HEK293 (cell line): ENCODE results near the gene DIRAS1.

Source experiments
- BCL11A ChIP-seq: fragments of 450-650 bp; formaldehyde crosslinking; IDR thresholded peaks from 2 replicates; pipeline ENCODE4 v1.5.1; 2016; ENCODE audit warnings: low read depth, missing biosample characterization, missing genetic modification characterization
- CTCF ChIP-seq: fragments of 450-650 bp; formaldehyde crosslinking; IDR thresholded peaks from 2 replicates; pipeline ENCODE4 v1.5.1; 2016; ENCODE audit warnings: missing biosample characterization, missing genetic modification characterization
- MZF1 ChIP-seq: fragments of 450-650 bp; formaldehyde crosslinking; IDR thresholded peaks from 2 replicates; pipeline ENCODE4 v1.5.1; 2017; ENCODE audit warnings: missing biosample characterization, missing genetic modification characterization, borderline replicate concordance
- TRIM28 ChIP-seq: IDR thresholded peaks from 2 replicates; pipeline ENCODE4 v1.6.1; 2011; ENCODE audit warnings: low read length, control low read depth, borderline replicate concordance
- ZNF155 ChIP-seq: fragments of 450-650 bp; formaldehyde crosslinking; IDR thresholded peaks from 2 replicates; pipeline ENCODE4 v1.5.1; 2016; ENCODE audit warnings: missing biosample characterization, missing genetic modification characterization
- ZNF174 ChIP-seq: fragments of 450-650 bp; formaldehyde crosslinking; IDR thresholded peaks from 2 replicates; pipeline ENCODE4 v1.5.0; 2017; ENCODE audit warnings: missing biosample characterization, mild to moderate bottlenecking, missing genetic modification characterization
- ZNF18 ChIP-seq: fragments of 450-650 bp; formaldehyde crosslinking; IDR thresholded peaks from 2 replicates; pipeline ENCODE4 v1.5.1; 2016; ENCODE audit warnings: missing biosample characterization, missing genetic modification characterization
- ZNF274 ChIP-seq, 2 experiments: fragments of 200-500 bp in 1 of 2; fragments of 450-650 bp in 1 of 2; sonication (Bioruptor generic) in 1 of 2; formaldehyde crosslinking in 1 of 2; IDR thresholded peaks; 2 replicates each; pipeline versions ENCODE4 v1.5.1 to v1.6.1; 2014 to 2016; ENCODE audit warnings: borderline replicate concordance in 1 of 2, inconsistent platforms in 1 of 2, low read length in 1 of 2, missing biosample characterization in 1 of 2, missing genetic modification characterization in 1 of 2
- ZNF394 ChIP-seq: fragments of 450-650 bp; formaldehyde crosslinking; IDR thresholded peaks from 2 replicates; pipeline ENCODE4 v1.5.1; 2016; ENCODE audit warnings: missing biosample characterization, missing genetic modification characterization, mild to moderate bottlenecking, moderate library complexity, borderline replicate concordance
- ZNF433 ChIP-seq: fragments of 450-650 bp; formaldehyde crosslinking; IDR thresholded peaks from 2 replicates; pipeline ENCODE4 v1.5.1; 2016; ENCODE audit warnings: missing biosample characterization, missing genetic modification characterization, low read depth
- ZNF626 ChIP-seq: fragments of 450-650 bp; sonication (Bioruptor Pico); formaldehyde crosslinking; IDR thresholded peaks from 2 replicates; pipeline ENCODE4 v1.5.1; 2018; ENCODE audit warnings: missing biosample characterization, missing genetic modification characterization, inconsistent platforms
- ZNF629 ChIP-seq: fragments of 450-650 bp; formaldehyde crosslinking; IDR thresholded peaks from 2 replicates; pipeline ENCODE4 v1.5.1; 2017; ENCODE audit warnings: missing biosample characterization, missing genetic modification characterization
- ZNF837 ChIP-seq: fragments of 450-650 bp; formaldehyde crosslinking; IDR thresholded peaks from 2 replicates; pipeline ENCODE4 v1.5.1; 2016; ENCODE audit warnings: missing biosample characterization, missing genetic modification characterization

GRCh38 chr19:2770055-2771013, 49.2 kb upstream of the DIRAS1 start:
- no peak for TF ChIP-seq CTCF
- no peak for TF ChIP-seq ZNF433
- TF ChIP-seq TRIM28: no peak
- no peak for TF ChIP-seq ZNF274 (IDR thresholded peaks at IDR 0.05; ENCODE audit: low read length)
- no peak for TF ChIP-seq ZNF274 (tag by site-specific recombination; IDR thresholded peaks at IDR 0.05; ENCODE audit: borderline replicate concordance)
- TF ChIP-seq BCL11A (tag by site-specific recombination): no peak
- TF ChIP-seq ZNF394 (tag by site-specific recombination): no peak
- no peak for TF ChIP-seq ZNF837 (tag by site-specific recombination)
- TF ChIP-seq ZNF626 (tag by site-specific recombination): no peak
- TF ChIP-seq ZNF18 (tag by site-specific recombination): no peak
- TF ChIP-seq ZNF155 (tag by site-specific recombination): no peak
- no peak for TF ChIP-seq ZNF629 (tag by site-specific recombination)
- no peak for TF ChIP-seq MZF1 (tag by site-specific recombination)
- TF ChIP-seq ZNF174 (tag by site-specific recombination): no peak
